ENCODE measurements around the gene PIK3C2G. TPM values are rescaled to one million over a fixed set of nuclear protein-coding genes. Genes with fewer than 3 reads are reported as not detected.

The PIK3C2G gene
- polyA plus RNA-seq, 1 donor (not counting 4 experiments of a cell fraction or from before 2014, with no cell fraction given): 3.7 TPM

DNA sequence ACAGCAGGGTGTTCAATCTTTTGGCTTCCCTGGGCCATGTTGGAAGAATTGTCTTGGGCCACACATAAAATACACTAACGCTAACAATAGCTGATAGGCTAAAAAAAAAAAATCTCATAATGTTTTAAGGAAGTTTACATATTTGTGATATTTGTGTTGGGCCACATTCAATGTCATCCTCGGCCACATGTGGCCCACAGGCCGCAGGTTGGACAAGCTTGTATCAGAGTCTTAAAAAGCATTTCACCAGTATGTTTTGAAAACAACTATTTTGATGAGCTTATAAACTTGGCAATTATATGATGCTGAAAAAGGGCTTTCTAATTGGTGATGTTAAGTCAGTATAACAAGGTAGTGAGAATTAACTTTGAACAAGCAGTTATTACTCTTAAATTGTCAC, 78.9 kb downstream of the PIK3C2G start:
- Histone ChIP-seq H3K9me3 (ENCODE audit: control insufficient read depth, low read depth, low read length) (no peaks in the 10 kb centered on the region), H3K9me1 (ENCODE audit: control insufficient read depth, extremely low read depth, insufficient read depth, low read length) (no peaks in the 10 kb centered on the region), H3K4me3 (ENCODE audit: control insufficient read depth in 2 of 3, extremely low read depth in 1 of 3, insufficient read depth in 2 of 3, low read depth in 1 of 3, low read length in 3 of 3) (no peak overlapping the region), H3K4me2 (ENCODE audit: control insufficient read depth, extremely low read depth, insufficient read depth, low read depth, low read length) (no peak overlapping the region), H2AFZ (ENCODE audit: control insufficient read depth, low read length) (no peak overlapping the region), H3K9ac (ENCODE audit: control insufficient read depth, extremely low read depth, insufficient read depth, low read length) (no peak overlapping the region), H3K27me3 (ENCODE audit: control insufficient read depth, extremely low read depth, insufficient read depth, low read length) (no peaks in the 10 kb centered on the region), H3K36me3 (ENCODE audit: control insufficient read depth in 2 of 2, extremely low read depth in 1 of 2, insufficient read depth in 2 of 2, low read length in 2 of 2) (no peaks in the 10 kb centered on the region), H4K20me1 (ENCODE audit: control insufficient read depth, extremely low read depth, insufficient read depth, low read length) (no peaks in the 10 kb centered on the region), H3K4me1 (ENCODE audit: control insufficient read depth, extremely low read depth, insufficient read depth, low read length) (no peaks in the 10 kb centered on the region), H3K79me2 (ENCODE audit: control insufficient read depth, insufficient read depth, low read length) (no peaks in the 10 kb centered on the region), H3K27ac (ENCODE audit: control insufficient read depth, insufficient read depth, low read length) (no peak overlapping the region)
- FAIRE-seq (no peak), DNase-seq (ENCODE audit: low read depth, low spot score) (no peak)
- dilution Hi-C loops (cut with MboI; ENCODE audit: extremely low pct_ligation_motif_present, low sequenced_read_pairs): no loop called here
- no peak for TF ChIP-seq EZH2 (IDR thresholded peaks at IDR 0.05; ENCODE audit: low read length)
- TF ChIP-seq CTCF (optimal IDR thresholded peaks at IDR 0.05 in 1 of 3, IDR thresholded peaks at IDR 0.05 in 1 of 3, conservative IDR thresholded peaks at IDR 0.05 in 1 of 3; ENCODE audit: extremely low read depth in 1 of 3, insufficient read depth in 2 of 3, low read length in 3 of 3): no peak

DNA sequence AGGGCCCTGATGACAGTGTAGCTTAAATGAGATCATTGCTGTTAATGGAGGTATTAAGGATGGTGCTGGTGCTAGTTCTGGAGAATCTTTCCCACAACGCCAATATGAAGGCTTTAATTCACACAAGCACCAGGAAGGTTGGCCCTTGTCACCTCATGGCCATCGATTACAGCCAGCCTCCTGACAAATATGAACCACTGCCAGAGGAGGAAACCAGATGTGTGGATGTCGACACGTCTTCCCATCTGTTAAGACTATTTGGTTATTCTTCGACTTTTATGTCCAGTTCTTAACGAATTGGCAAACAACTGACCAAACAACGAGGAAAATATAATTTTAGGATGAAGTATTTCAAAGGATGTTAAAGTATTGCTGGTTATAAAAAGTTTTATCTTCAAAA, 79.5 kb downstream of the PIK3C2G start:
- H2AFZ ChIP-seq (ENCODE audit: control insufficient read depth, low read length): no peak overlapping the region
- dilution Hi-C loops (cut with MboI; ENCODE audit: extremely low pct_ligation_motif_present, low sequenced_read_pairs): no loop called here

More for the DNA sequence above, 79.5 kb downstream of the PIK3C2G start:
- H3K9me1 ChIP-seq (ENCODE audit: control insufficient read depth, extremely low read depth, insufficient read depth, low read length): no peaks in the 10 kb centered on the region
- H3K79me2 ChIP-seq (ENCODE audit: control insufficient read depth, insufficient read depth, low read length): no peaks in the 10 kb centered on the region
- H3K4me3 ChIP-seq (ENCODE audit: control insufficient read depth in 2 of 3, extremely low read depth in 1 of 3, insufficient read depth in 2 of 3, low read depth in 1 of 3, low read length in 3 of 3): no peak overlapping the region
- no peaks in the 10 kb centered on the region for H3K36me3 ChIP-seq (ENCODE audit: control insufficient read depth in 2 of 2, extremely low read depth in 1 of 2, insufficient read depth in 2 of 2, low read length in 2 of 2)
- no peaks in the 10 kb centered on the region for H3K4me1 ChIP-seq (ENCODE audit: control insufficient read depth, extremely low read depth, insufficient read depth, low read length)
- TF ChIP-seq CTCF (optimal IDR thresholded peaks at IDR 0.05 in 1 of 3, IDR thresholded peaks at IDR 0.05 in 1 of 3, conservative IDR thresholded peaks at IDR 0.05 in 1 of 3; ENCODE audit: extremely low read depth in 1 of 3, insufficient read depth in 2 of 3, low read length in 3 of 3): no peak
- no peak for TF ChIP-seq EZH2 (IDR thresholded peaks at IDR 0.05; ENCODE audit: low read length)
- H3K9me3 ChIP-seq (ENCODE audit: control insufficient read depth, low read depth, low read length): no peaks in the 10 kb centered on the region
- no peaks in the 10 kb centered on the region for H4K20me1 ChIP-seq (ENCODE audit: control insufficient read depth, extremely low read depth, insufficient read depth, low read length)
- DNase-seq (ENCODE audit: low read depth, low spot score) (no peak), FAIRE-seq (no peak)
- H3K4me2 ChIP-seq (ENCODE audit: control insufficient read depth, extremely low read depth, insufficient read depth, low read depth, low read length): no peak overlapping the region
- H3K9ac ChIP-seq (ENCODE audit: control insufficient read depth, extremely low read depth, insufficient read depth, low read length): no peak overlapping the region
- no peaks in the 10 kb centered on the region for H3K27me3 ChIP-seq (ENCODE audit: control insufficient read depth, extremely low read depth, insufficient read depth, low read length)
- H3K27ac ChIP-seq (ENCODE audit: control insufficient read depth, insufficient read depth, low read length): no peak overlapping the region

All from keratinocyte (primary cell).